NCI-H2029 (cell line): ENCODE data around the gene NR3C1.

Experiments
- DNase-seq: peaks from one replicate; lab custom pipeline; 2025; lab: John Stamatoyannopoulos, UW

Gene NR3C1

GRCh38 chr5:143309661-143310431 lies 93.6 kb downstream of the NR3C1 start:
- DNase-seq: no peak

DNA sequence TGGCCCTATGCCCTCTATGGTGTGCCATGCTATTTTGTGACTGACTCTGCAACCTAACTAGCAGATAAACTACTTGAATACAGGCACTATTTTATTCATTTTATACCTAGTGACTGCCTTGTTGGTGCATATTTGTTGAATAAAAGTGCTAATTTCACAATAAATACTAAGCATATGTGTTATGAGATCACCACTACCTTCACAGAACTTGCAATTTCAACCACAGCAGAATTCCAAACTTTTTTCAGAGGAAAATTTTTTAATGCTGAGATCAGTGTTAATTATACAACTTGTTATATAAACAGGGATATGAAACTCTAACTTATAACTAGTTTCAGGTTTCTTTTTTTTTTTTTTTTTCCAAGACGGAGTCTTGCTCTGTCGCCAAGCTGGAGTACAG lies 94.8 kb downstream of the NR3C1 start:
- no peak for DNase-seq

DNA sequence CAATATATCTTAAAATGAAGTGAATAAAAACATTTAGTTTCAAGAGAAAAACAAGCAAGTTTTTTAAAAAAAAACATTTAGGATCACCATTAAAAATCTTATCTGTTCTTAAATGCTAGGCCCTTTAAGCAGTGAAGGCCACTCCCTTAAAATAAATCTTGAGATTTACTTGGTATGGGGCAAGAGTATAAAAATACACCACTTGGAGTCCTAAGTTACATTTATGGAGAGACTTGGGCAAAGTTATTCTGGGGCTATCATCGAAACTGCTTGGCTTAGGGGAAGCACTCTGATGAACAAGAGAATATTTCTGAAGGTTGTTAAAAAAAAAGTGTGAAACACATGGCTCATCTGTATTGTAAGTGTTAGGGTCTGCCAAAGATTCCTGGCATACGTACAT lies 97.4 kb downstream of the NR3C1 start:
- no peak for DNase-seq

- DNase-seq: no peak
Measured at GRCh38 chr5:143304836-143305475, 98.5 kb downstream of the NR3C1 start.

GRCh38 chr5:143302341-143303045 lies 101.0 kb downstream of the NR3C1 start:
- no peak for DNase-seq

- DNase-seq: no peak
Measured at GRCh38 chr5:143297756-143298155, 105.7 kb downstream of the NR3C1 start.

DNA sequence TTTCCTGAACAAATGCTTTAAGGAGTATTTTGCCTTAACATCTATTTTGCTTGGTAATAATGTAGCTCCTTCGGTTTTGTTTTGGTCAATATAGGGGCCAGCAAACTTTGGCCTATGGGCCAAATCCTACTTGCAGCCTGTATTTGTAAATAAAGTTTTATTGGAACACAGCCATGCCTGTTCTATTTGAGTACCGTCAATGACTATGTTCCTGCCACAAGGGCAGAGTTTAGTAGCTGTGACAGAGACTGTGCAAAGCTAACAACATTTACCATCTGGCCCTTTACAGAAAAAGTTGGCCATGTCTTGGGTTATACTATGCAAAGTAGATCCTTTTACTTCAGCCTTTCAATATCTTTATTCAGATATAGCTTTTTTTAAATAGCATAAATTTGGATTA lies 113.4 kb downstream of the NR3C1 start:
- DNase-seq: no peak

GRCh38 chr5:143284521-143284920 lies 119.0 kb downstream of the NR3C1 start:
- DNase-seq: no peak

- no peak for DNase-seq
Measured at GRCh38 chr5:143284002-143284401, 119.5 kb downstream of the NR3C1 start.

DNA sequence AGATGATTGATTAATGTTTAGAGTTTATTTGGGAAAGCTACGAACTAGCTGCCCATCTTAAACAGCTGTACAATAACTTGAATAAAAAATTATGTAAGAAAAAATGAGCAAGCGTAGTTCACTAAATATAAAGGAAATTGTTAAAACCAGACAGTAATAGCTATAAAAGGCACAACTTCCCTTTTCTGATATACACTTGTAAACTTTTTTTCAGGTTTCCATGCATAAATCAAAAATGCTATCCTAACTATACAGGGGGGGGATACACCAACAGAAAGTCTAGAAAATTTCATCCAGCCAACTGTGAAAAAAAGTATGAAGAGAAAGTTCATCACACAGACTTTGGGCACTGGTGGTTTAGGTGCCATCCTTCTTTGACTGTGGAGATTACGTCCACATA lies 122.3 kb downstream of the NR3C1 start:
- DNase-seq: no peak

- no peak for DNase-seq
Measured at GRCh38 chr5:143279698-143280097, 123.8 kb downstream of the NR3C1 start.

DNA sequence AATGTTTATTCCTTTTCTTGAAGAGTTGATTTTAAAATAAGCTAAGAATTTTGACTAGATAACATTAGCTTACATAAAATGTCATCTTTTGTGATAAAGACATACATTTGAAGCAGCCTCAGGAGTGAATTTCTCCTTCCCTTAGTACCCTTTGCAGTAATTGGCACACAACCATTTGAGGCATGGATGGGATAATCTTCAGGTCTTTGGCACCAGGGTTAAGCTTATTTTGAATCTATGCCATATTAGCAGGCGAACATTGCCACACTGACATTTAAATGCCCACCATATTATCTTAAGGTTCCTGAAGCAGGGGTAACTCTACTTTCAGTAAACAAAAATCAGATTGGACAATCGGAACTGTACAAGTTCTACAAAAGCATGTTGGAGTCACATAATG lies 126.0 kb downstream of the NR3C1 start:
- DNase-seq: no peak

DNA sequence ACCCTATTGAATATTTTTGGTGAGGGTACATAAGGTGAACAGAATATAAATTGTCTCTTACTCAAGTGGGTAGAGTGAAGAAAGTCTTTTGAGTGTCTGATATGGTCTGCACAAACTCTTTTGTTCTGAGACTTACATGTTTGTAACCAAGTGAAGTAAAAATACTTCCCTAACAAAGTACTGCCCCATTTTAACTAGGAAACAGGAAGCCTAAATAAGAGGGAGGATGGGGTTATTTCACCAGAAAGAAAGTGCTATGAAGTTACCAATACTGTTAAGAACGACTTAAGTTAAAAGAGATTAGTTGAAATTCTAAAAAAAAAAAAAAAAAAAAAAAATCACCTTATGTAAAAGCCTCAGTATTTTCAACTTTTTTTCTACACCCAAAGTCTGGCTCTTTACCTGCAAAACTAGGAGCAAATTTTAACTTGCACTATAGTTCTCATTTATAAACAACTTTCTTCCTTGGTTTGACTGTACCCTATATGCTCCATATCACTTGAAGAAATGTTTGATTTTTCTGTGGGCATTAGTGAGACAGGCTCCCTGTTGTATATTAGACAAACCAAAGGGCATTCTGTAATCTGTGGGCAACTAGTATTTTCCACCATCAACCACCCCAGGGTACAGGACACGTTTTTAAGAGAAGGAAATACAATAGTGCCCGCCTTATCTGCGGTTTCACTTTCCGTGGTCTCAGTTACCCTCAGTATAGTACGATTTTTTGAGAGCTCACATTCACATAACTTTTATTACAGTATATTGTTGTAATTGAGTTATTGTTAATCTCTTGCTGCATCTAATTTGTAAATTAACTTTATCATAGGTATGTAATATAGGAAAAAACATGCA lies 127.7 kb downstream of the NR3C1 start:
- DNase-seq: no peak

- no peak for DNase-seq
Measured at GRCh38 chr5:143274952-143275351, 128.5 kb downstream of the NR3C1 start.

GRCh38 chr5:143271431-143271830 lies 132.1 kb downstream of the NR3C1 start:
- no peak for DNase-seq

DNA sequence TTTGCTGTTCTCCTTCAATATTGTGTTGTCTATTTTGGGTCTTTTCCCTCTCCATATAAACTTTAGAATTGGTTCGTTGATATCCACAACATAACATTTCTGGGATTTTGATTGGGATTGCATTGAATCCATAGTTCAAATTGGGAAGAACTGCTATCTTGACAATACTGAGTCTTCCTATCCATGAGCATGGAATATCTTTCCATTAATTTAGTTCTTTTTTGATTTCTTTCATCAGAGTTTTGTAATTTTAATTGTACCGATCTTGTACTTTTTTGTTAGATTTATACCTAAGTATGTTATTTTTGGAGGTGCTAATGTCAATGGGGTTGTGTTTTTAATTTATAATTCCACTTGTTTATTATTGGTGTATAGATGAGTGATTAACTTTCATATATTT lies 135.1 kb downstream of the NR3C1 start:
- no peak for DNase-seq

GRCh38 chr5:143267186-143267585 lies 136.3 kb downstream of the NR3C1 start:
- no peak for DNase-seq

DNA sequence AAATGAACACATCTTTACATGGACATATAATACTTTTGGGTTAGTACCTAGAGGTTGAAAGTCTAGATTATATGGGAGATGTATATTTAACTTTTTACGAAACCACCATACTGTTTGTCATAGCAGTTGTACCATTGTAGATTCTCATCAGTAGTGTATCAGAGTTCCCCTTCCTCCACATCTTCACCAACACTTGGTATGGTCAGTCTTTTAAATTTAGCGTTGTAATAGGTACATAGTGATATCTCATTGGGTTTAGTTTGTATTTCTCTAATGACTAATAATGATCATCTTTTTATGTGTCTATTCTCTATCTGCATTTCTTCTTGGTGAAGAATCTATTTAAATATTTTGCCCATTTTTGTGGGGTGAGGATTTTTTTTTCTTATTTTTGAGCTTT lies 137.5 kb downstream of the NR3C1 start:
- no peak for DNase-seq

- DNase-seq: no peak
Measured at GRCh38 chr5:143263272-143263810, 140.1 kb downstream of the NR3C1 start.

- no peak for DNase-seq
Measured at GRCh38 chr5:143262393-143263174, 140.9 kb downstream of the NR3C1 start.

DNA sequence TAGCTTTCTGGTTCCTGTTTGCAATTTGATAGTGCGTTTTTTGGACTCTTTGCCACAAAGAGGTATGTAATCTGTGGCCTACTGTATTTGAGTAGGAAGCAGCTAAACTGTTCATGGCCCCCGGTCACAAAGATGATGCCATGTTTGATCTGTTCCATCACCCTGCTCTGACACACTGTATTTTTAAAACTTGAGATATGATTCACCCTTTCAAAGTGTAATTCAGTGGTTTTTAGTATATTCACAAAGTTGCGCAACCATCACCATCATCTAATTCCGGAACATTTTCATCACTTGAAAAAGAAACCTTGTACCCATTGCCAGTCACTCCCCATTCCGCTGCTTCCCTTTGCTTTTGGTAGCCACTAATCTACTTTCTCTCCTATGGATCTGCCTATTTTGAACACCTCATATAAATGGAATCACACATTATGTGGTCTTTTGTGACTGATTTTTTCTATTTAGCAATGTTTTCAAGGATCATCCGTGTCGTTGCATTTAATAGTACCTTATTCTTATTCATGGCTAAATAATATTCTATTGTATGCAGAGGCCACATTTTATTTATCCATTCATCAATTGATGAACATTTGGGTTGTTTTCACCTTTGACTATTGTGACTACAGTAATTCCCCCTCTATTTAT lies 141.6 kb downstream of the NR3C1 start:
- DNase-seq: no peak
